Glomerular endothelial cell (primary cell): Measurements from ENCODE around the gene ARID1A. TPM values are rescaled to one million over a fixed set of nuclear protein-coding genes. Genes with fewer than 3 reads are reported as not detected.
"Not testable (repeated sequence)": the region's sequence is repeated elsewhere in the genome, so short reads cannot be mapped to it uniquely, and the experiment has no call there.

Experiments
- DNase-seq: peaks from one replicate; pipeline ENCODE4 v3.0.0-alpha.2; 2011; ENCODE audit warnings: low read depth, low spot score; ENCODE audit errors: extremely low read depth
- total RNA-seq: library from RNA; depleted of rRNA; stranded (reverse); fragments of >200 nt; gene quantifications from 2 replicates; pipeline ENCODE4 v1.2.3, GENCODE V29; 2015

The ARID1A gene
- total RNA-seq, 1 donor from 2014 or later = 67.8 TPM

- peak; percentile 87 for DNase-seq
These were observed 2.4 kb downstream of the ARID1A start for GRCh38 chr1:26697978-26698849.

- DNase-seq = no peak
These were observed 4.9 kb downstream of the ARID1A start for GRCh38 chr1:26700711-26701110.

GRCh38 chr1:26701266-26701994 lies 5.6 kb downstream of the ARID1A start:
- DNase-seq = no peak

- no peak for DNase-seq
These were observed 6.3 kb downstream of the ARID1A start for GRCh38 chr1:26701995-26702679.

- no peak for DNase-seq
These were observed 6.8 kb downstream of the ARID1A start for GRCh38 chr1:26702680-26703038.

GRCh38 chr1:26703478-26703877 lies 7.7 kb downstream of the ARID1A start:
- DNase-seq = no peak

- no peak for DNase-seq
These were observed 8.8 kb downstream of the ARID1A start for GRCh38 chr1:26704629-26705028.

- not testable (repeated sequence) for DNase-seq
These were observed 9.4 kb downstream of the ARID1A start for GRCh38 chr1:26705227-26705626.

- no peak for DNase-seq
These were observed 10.0 kb downstream of the ARID1A start for GRCh38 chr1:26705788-26706311.

GRCh38 chr1:26706315-26706714 lies 10.5 kb downstream of the ARID1A start:
- no peak for DNase-seq

- no peak for DNase-seq
These were observed 15.0 kb downstream of the ARID1A start for GRCh38 chr1:26710811-26711210.

GRCh38 chr1:26711777-26712176 lies 16.0 kb downstream of the ARID1A start:
- no peak for DNase-seq

- no peak for DNase-seq
These were observed 21.2 kb downstream of the ARID1A start for GRCh38 chr1:26717017-26717491.

GRCh38 chr1:26719205-26719604 lies 23.4 kb downstream of the ARID1A start:
- no peak for DNase-seq

- no peak for DNase-seq
These were observed 26.0 kb downstream of the ARID1A start for GRCh38 chr1:26721669-26722355.

GRCh38 chr1:26723013-26723991 lies 27.5 kb downstream of the ARID1A start:
- peak; percentile 94 for DNase-seq

- no peak for DNase-seq
These were observed 28.3 kb downstream of the ARID1A start for GRCh38 chr1:26724118-26724517.

- no peak for DNase-seq
These were observed 29.1 kb downstream of the ARID1A start for GRCh38 chr1:26724926-26725325.

- not testable (repeated sequence) for DNase-seq
These were observed 30.1 kb downstream of the ARID1A start for GRCh38 chr1:26725904-26726303.
